Measurements from ENCODE around the gene TDRD9. TPM values are rescaled to one million over a fixed set of nuclear protein-coding genes. Genes with fewer than 3 reads are reported as not detected.

TDRD9 gene
- total RNA-seq, 2 experiments from 2014 or later = 1.2 to 1.6 TPM

DNA sequence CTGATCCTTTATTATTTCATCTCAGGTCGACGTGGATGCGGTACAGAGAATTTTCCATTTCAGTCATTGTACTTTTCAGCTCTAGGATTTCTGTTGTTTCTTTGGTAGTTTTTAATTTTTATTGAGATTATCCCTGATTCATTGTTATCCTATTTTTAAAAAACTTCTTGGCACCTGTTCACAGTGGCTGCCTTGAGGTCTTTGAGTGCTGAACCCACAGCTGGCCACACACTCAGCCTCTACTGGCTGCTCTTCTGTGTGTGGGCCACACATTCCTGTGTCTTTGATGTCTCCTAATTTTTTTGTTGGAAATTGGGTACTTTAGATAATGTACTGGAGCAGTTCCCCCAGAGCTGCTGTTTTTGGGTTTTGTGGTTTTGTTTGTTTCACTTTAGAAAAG is 119.5 kb downstream of the TDRD9 start:
- CTCF ChIA-PET = interaction anchor here (1.3 kb wide), 1 partner anchor 30 kb away, joined by 3 read pairs; no protein-coding TSS in a partner anchor
- intact Hi-C loops (cut with micrococcal nuclease) = no loop called here
- POLR2A ChIA-PET = no interaction called here
- no peaks in the 10 kb centered on the region for H3K4me1 Mint-ChIP-seq (ENCODE audit: low read depth)
- H3K9me3 Mint-ChIP-seq = no peaks in the 10 kb centered on the region
- H3K4me3 Mint-ChIP-seq = no peak overlapping the region
- TF ChIP-seq, protein P1, sequence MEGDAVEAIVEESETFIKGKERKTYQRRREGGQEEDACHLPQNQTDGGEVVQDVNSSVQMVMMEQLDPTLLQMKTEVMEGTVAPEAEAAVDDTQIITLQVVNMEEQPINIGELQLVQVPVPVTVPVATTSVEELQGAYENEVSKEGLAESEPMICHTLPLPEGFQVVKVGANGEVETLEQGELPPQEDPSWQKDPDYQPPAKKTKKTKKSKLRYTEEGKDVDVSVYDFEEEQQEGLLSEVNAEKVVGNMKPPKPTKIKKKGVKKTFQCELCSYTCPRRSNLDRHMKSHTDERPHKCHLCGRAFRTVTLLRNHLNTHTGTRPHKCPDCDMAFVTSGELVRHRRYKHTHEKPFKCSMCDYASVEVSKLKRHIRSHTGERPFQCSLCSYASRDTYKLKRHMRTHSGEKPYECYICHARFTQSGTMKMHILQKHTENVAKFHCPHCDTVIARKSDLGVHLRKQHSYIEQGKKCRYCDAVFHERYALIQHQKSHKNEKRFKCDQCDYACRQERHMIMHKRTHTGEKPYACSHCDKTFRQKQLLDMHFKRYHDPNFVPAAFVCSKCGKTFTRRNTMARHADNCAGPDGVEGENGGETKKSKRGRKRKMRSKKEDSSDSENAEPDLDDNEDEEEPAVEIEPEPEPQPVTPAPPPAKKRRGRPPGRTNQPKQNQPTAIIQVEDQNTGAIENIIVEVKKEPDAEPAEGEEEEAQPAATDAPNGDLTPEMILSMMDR (IDR thresholded peaks at IDR 0.05) = no peak
- no peak overlapping the region for H3K27ac Mint-ChIP-seq
- DNase-seq (no peak), ATAC-seq (no peak)
- H3K36me3 Mint-ChIP-seq (ENCODE audit: low read depth) = no peaks in the 10 kb centered on the region
- peaks cover 2% of the 10 kb centered on the region for H3K27me3 Mint-ChIP-seq

DNA sequence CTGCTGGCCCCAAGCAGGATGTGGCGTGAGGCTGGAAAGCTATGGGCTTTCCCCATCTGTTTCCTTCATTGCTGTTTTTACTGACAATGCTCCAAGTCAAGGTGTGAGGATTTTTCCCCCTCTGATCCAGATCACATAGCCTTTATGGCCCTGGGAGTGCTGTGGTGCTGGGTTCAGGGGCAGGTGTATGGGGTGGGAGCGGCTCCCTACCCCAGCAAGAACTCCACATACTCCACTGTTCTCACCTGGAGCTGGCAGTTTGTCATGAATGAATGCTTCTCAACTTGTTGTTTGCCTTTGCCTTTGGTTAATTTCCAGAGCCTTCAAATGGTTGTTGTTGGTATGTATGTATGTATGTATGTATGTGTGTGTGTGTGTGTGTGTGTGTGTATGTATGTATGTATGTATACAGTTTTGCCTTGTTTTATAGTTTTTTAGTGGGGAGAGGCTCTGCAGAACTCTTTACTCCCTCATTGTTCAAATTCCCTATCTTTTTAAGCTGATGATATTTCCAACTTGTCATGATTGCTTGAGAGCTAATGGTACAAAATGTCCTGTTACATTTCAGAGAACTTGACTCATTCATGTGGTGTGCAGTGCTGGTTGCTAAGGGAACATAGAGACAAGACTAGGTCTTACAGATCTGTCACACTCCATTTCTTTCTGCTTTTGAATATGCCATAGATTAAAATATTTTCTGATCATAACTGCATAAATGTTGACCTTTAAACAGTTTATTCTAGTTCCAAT is 120.7 kb downstream of the TDRD9 start:
- ChIA-PET CTCF (interaction anchor here (0.9 kb wide), 1 partner anchor 29 kb away, joined by 4 read pairs; no protein-coding TSS in a partner anchor), POLR2A (interaction anchor here (0.6 kb wide), 1 partner anchor 245 kb away, joined by 4 read pairs; no protein-coding TSS in a partner anchor)
- no peak overlapping the region for H3K4me3 Mint-ChIP-seq
- H3K27me3 Mint-ChIP-seq = no peaks in the 10 kb centered on the region
- no peaks in the 10 kb centered on the region for H3K36me3 Mint-ChIP-seq (ENCODE audit: low read depth)
- no peaks in the 10 kb centered on the region for H3K9me3 Mint-ChIP-seq
- no peak for DNase-seq
- intact Hi-C loops (cut with micrococcal nuclease) = no loop called here
- H3K4me1 Mint-ChIP-seq (ENCODE audit: low read depth) = no peaks in the 10 kb centered on the region
- H3K27ac Mint-ChIP-seq = no peak overlapping the region
- TF ChIP-seq, protein P1 (IDR thresholded peaks at IDR 0.05) = no peak
- no peak for ATAC-seq

DNA sequence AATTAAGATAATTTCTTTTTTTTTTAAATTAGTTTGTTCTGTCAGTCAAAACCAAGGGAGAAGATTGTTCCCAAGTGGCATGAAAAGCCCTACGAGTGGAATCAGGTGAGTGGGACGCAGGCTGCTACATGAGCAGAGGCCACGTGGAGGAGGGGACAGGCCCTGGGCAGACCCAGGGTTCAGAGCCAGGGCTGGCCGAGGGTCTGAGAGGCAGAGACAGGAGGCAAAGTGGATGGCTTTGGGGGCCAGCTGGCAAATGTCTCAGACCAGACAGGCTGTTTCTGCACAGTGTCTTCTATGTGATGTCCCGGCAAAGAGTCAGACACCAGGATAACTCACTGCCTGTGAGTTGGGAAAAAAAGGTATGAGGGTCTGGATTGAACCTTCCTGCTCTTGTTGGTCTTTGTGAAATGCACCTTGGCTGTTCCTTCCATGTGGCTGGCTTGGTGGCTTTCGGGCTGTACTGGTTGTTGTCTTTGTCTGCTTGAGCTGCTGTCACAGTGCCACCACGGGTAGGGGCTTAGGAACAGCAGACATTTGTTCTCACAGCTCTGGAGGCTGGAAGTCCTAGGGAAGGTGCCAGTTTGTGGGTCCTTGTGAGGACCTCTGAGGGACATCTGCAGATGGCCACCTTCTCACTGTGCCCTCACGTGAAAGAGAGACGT is 121.5 kb downstream of the TDRD9 start:
- DNase-seq = no peak
- H3K9me3 Mint-ChIP-seq = no peaks in the 10 kb centered on the region
- TF ChIP-seq, protein P1 (IDR thresholded peaks at IDR 0.05) = no peak
- no peak overlapping the region for H3K4me3 Mint-ChIP-seq
- no peak for ATAC-seq
- H3K27ac Mint-ChIP-seq = no peak overlapping the region
- intact Hi-C loops (cut with micrococcal nuclease) = no loop called here
- no peaks in the 10 kb centered on the region for H3K27me3 Mint-ChIP-seq
- H3K36me3 Mint-ChIP-seq (ENCODE audit: low read depth) = no peaks in the 10 kb centered on the region
- H3K4me1 Mint-ChIP-seq (ENCODE audit: low read depth) = no peaks in the 10 kb centered on the region
- ChIA-PET CTCF (interaction anchor here (0.9 kb wide), 1 partner anchor 28 kb away, joined by 4 read pairs; no protein-coding TSS in a partner anchor), POLR2A (no interaction called here)

DNA sequence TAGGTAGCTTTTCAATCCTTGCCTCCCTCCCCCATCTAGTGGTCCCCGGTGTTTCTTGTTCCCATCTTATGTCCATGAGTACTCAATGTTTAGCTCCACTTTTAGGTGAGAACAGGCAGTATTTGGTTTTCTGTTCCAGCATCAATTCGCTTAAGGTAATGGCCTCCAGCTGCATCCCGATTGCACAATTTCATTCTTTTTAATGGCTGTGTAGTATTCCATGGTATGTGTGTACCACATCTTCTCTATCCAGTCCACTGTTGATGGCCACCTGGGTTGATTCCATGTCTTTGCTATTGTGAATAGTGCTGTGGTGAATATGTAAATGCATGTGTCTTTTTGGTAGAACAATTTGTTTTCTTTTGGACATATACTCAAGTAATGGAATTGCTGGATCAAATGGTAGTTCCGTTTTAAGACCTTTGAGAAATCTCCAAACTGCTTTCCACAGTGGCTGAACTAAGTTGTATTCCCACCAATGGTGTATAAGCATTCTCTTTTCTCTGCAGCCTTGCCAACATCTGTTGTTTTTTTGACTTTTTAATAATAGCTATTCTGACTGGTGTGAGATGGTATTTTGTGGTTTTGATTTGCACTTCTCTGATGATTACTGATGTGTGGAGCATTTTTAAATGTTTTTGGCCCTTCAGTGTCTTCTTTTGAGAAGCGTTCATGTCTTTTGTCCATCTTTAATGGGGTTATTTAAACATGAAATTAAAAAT is 123.0 kb downstream of the TDRD9 start:
- Mint-ChIP-seq H3K27me3 (no peaks in the 10 kb centered on the region), H3K36me3 (ENCODE audit: low read depth) (no peaks in the 10 kb centered on the region), H3K4me3 (no peak overlapping the region), H3K4me1 (ENCODE audit: low read depth) (no peaks in the 10 kb centered on the region), H3K9me3 (no peaks in the 10 kb centered on the region), H3K27ac (no peak overlapping the region)
- DNase-seq (no peak), ATAC-seq (no peak)
- TF ChIP-seq, protein P1 (IDR thresholded peaks at IDR 0.05) = no peak
- POLR2A ChIA-PET = no interaction called here
- intact Hi-C loops (cut with micrococcal nuclease) = no loop called here
- CTCF ChIA-PET = no interaction called here

Measured in activated CD8-positive, alpha-beta T cell treated with anti-CD3 and anti-CD28 coated beads for 36 hours (primary cell).